H9 (cell line): Measurements from ENCODE around the gene F2R. TPM values are rescaled to one million over a fixed set of nuclear protein-coding genes. Genes with fewer than 3 reads are reported as not detected.

Source experiments
- DNase-seq: peaks from one replicate; pipeline ENCODE4 v3.0.0-alpha.2; 2017
- H2AFZ ChIP-seq: one replicate; pipeline ENCODE4 v1.6.1; 2013; ENCODE audit warnings: mild to moderate bottlenecking, low read length, control low read depth, moderate library complexity
- H2AK5ac ChIP-seq: 2 replicates; pipeline ENCODE4 v1.6.1; 2013; ENCODE audit warnings: low read length, control low read depth, mixed read lengths; ENCODE audit not compliant: insufficient read length
- H2BK120ac ChIP-seq: one replicate; pipeline ENCODE4 v1.6.1; 2013; ENCODE audit warnings: low read depth, mild to moderate bottlenecking, low read length, control low read depth, inconsistent platforms; ENCODE audit not compliant: poor library complexity, severe bottlenecking
- H2BK12ac ChIP-seq: 2 replicates; pipeline ENCODE4 v1.6.1; 2013; ENCODE audit warnings: low read length, control low read depth, mixed read lengths, low read depth; ENCODE audit not compliant: insufficient read length
- H2BK15ac ChIP-seq: 2 replicates; pipeline ENCODE4 v1.6.1; 2013; ENCODE audit warnings: low read depth, low read length, control low read depth
- H2BK20ac ChIP-seq: one replicate; pipeline ENCODE4 v1.6.1; 2013; ENCODE audit warnings: low read depth, mild to moderate bottlenecking, low read length, control low read depth, inconsistent platforms; ENCODE audit not compliant: poor library complexity, severe bottlenecking
- H2BK5ac ChIP-seq: 2 replicates; pipeline ENCODE4 v1.6.1; 2013; ENCODE audit warnings: low read length, control low read depth, mixed read lengths; ENCODE audit not compliant: insufficient read length
- H3K14ac ChIP-seq: 2 replicates; pipeline ENCODE4 v1.6.1; 2013; ENCODE audit warnings: low read length, control low read depth; ENCODE audit not compliant: insufficient read depth
- H3K18ac ChIP-seq: 2 replicates; pipeline ENCODE4 v1.6.1; 2013; ENCODE audit warnings: low read depth, mild to moderate bottlenecking, mixed read lengths, low read length, control low read depth; ENCODE audit not compliant: insufficient read length
- H3K23ac ChIP-seq: 2 replicates; pipeline ENCODE4 v1.6.1; 2013; ENCODE audit warnings: low read length, control low read depth, mixed read lengths, low read depth; ENCODE audit not compliant: insufficient read length
- H3K23me2 ChIP-seq: 2 replicates; pipeline ENCODE4 v1.6.1; 2013; ENCODE audit warnings: low read depth, mild to moderate bottlenecking, mixed read lengths, low read length, control low read depth; ENCODE audit not compliant: insufficient read length, poor library complexity, severe bottlenecking
- H3K27ac ChIP-seq: 2 replicates; pipeline ENCODE4 v1.5.1; 2013; ENCODE audit warnings: low read length, control low read depth, mixed read lengths, low read depth; ENCODE audit not compliant: insufficient read length
- H3K27me3 ChIP-seq: 2 replicates; pipeline ENCODE4 v1.6.1; 2013; ENCODE audit warnings: low read length, control low read depth, inconsistent platforms; ENCODE audit not compliant: insufficient read depth
- H3K4ac ChIP-seq: 2 replicates; pipeline ENCODE4 v1.6.1; 2013; ENCODE audit warnings: low read depth, mild to moderate bottlenecking, control low read depth, inconsistent platforms, low read length, moderate library complexity
- H3K4me1 ChIP-seq: 2 replicates; pipeline ENCODE4 v1.6.1; 2013; ENCODE audit warnings: low read length, control low read depth, inconsistent platforms; ENCODE audit not compliant: insufficient read depth
- H3K4me2 ChIP-seq: 2 replicates; pipeline ENCODE4 v1.6.1; 2013; ENCODE audit warnings: low read length, control low read depth, mixed read lengths; ENCODE audit not compliant: insufficient read length, insufficient read depth
- H3K56ac ChIP-seq: 2 replicates; pipeline ENCODE4 v1.6.1; 2013; ENCODE audit warnings: low read depth, mild to moderate bottlenecking, mixed read lengths, low read length, control low read depth; ENCODE audit not compliant: insufficient read length
- H3K79me1 ChIP-seq: 2 replicates; pipeline ENCODE4 v1.6.1; 2013; ENCODE audit warnings: low read depth, mild to moderate bottlenecking, moderate library complexity, low read length, control low read depth, inconsistent platforms; ENCODE audit not compliant: insufficient read depth, poor library complexity, severe bottlenecking
- H3K79me2 ChIP-seq: 2 replicates; pipeline ENCODE4 v1.6.1; 2013; ENCODE audit warnings: low read length, control low read depth, inconsistent platforms; ENCODE audit not compliant: insufficient read depth
- H3K9ac ChIP-seq: 2 replicates; pipeline ENCODE4 v1.6.1; 2013; ENCODE audit warnings: low read length, control low read depth, mixed read lengths; ENCODE audit not compliant: insufficient read length; ENCODE audit errors: extremely low read depth
- H3K9me3 ChIP-seq: one replicate; pipeline ENCODE4 v1.6.1; 2013; ENCODE audit warnings: low read depth, low read length, inconsistent platforms; ENCODE audit not compliant: control insufficient read depth
- H3T11ph ChIP-seq: one replicate; pipeline ENCODE4 v1.6.1; 2013; ENCODE audit warnings: mild to moderate bottlenecking, low read length, control low read depth, inconsistent platforms
- H4K20me1 ChIP-seq: one replicate; pipeline ENCODE4 v1.6.1; 2013; ENCODE audit not compliant: control insufficient read depth, insufficient read length, insufficient read depth
- H4K5ac ChIP-seq: 2 replicates; pipeline ENCODE4 v1.6.1; 2013; ENCODE audit warnings: low read depth, mild to moderate bottlenecking, mixed read lengths, low read length, control low read depth; ENCODE audit not compliant: insufficient read length
- H4K8ac ChIP-seq: replicated peaks from 2 replicates; pipeline ENCODE4 v1.6.1; 2013; ENCODE audit warnings: low read length, control low read depth, mixed read lengths, low read depth; ENCODE audit not compliant: insufficient read length
- H4K91ac ChIP-seq: 2 replicates; pipeline ENCODE4 v1.6.1; 2013; ENCODE audit warnings: low read depth, mild to moderate bottlenecking, moderate library complexity, mixed read lengths, low read length, control low read depth; ENCODE audit not compliant: insufficient read length
- H3K27ac Mint-ChIP-seq, 3 experiments: 2 replicates in 2 of 3; 3 replicates in 1 of 3; pipeline ENCODE4 v1.8.0; 2020 to 2021; ENCODE audit warnings: mixed read lengths in 3 of 3, mild to moderate bottlenecking in 1 of 3, moderate library complexity in 1 of 3
- H3K27me3 Mint-ChIP-seq: 2 replicates; pipeline ENCODE4 v1.8.0; 2021; ENCODE audit warnings: low read depth, mild to moderate bottlenecking, moderate library complexity, mixed read lengths
- H3K36me3 Mint-ChIP-seq, 3 experiments: 2 replicates in 2 of 3; 3 replicates in 1 of 3; pipeline ENCODE4 v1.8.0; 2020 to 2021; ENCODE audit warnings: low read depth in 3 of 3, mixed read lengths in 3 of 3; ENCODE audit not compliant: insufficient read depth in 1 of 3
- H3K4me1 Mint-ChIP-seq, 2 experiments: 2 replicates each; pipeline ENCODE4 v1.8.0; 2020; ENCODE audit warnings: mixed read lengths in 2 of 2
- H3K4me3 Mint-ChIP-seq, 2 experiments: 2 replicates in 1 of 2; 3 replicates in 1 of 2; pipeline ENCODE4 v1.8.0; 2020 to 2021; ENCODE audit warnings: mild to moderate bottlenecking in 2 of 2, mixed read lengths in 2 of 2, moderate library complexity in 1 of 2
- H3K9me3 Mint-ChIP-seq, 2 experiments: 2 replicates in 1 of 2; 3 replicates in 1 of 2; pipeline ENCODE4 v1.8.0; 2020; ENCODE audit warnings: mild to moderate bottlenecking in 2 of 2, mixed read lengths in 2 of 2, moderate library complexity in 1 of 2
- CTCF ChIP-seq: fragments of 200-600 bp; sonication (generic); conservative IDR thresholded peaks from 3 replicates; pipeline ENCODE4 v1.8.0; 2021; ENCODE audit warnings: antibody characterized with exemption, mild to moderate bottlenecking
- WGBS: extraction: QIAGEN DNeasy Blood & Tissue Kit; methylation state at CpG from one replicate; pipeline ENCODE4 v1.1.7; 2013; ENCODE audit warnings: missing lambda C conversion rate, low lambda C conversion rate, mixed read lengths; ENCODE audit not compliant: insufficient read length; ENCODE audit errors: extremely low coverage; 5-methylcytosine and 5-hydroxymethylcytosine counted together
- total RNA-seq: library from RNA; stranded (reverse); gene quantifications from 2 replicates; pipeline ENCODE4 v1.2.1, GENCODE V29; 2021

Gene F2R
- total RNA-seq, 1 experiment from 2014 or later, result 14.8 TPM

- 100% methylated on average over 1 of the region's 2 CpGs for WGBS
- Mint-ChIP-seq H3K36me3 (peaks cover 0 to 8% (median 8%) of the 10 kb centered on the region in 3 experiments; a peak in 6 of 7 replicates), H3K27ac (no peak overlapping the region), H3K9me3 (no peaks in the 10 kb centered on the region), H3K27me3 (no peaks in the 10 kb centered on the region; the same call in 1 of the 2 replicates), H3K4me1 (no peaks in the 10 kb centered on the region), H3K4me3 (no peak overlapping the region)
- H3K18ac ChIP-seq, result no peak overlapping the region
- no peak overlapping the region for H3K4ac ChIP-seq
- H2AK5ac ChIP-seq, result no peak overlapping the region
- no peak overlapping the region for H4K91ac ChIP-seq
- no peak overlapping the region for H2AFZ ChIP-seq
- H3K23ac ChIP-seq, result no peak overlapping the region
- no peak overlapping the region for H3T11ph ChIP-seq
- no peaks in the 10 kb centered on the region for H4K20me1 ChIP-seq
- no peak overlapping the region for H2BK20ac ChIP-seq
- H3K79me2 ChIP-seq, result no peaks in the 10 kb centered on the region
- no peaks in the 10 kb centered on the region for H3K9me3 ChIP-seq
- no peak overlapping the region for H3K14ac ChIP-seq
- no peak for TF ChIP-seq CTCF
- H3K4me1 ChIP-seq, result no peaks in the 10 kb centered on the region
- H3K4me2 ChIP-seq, result no peak overlapping the region
- no peak overlapping the region for H4K8ac ChIP-seq
- H2BK12ac ChIP-seq, result no peak overlapping the region
- no peak overlapping the region for H4K5ac ChIP-seq
- H2BK15ac ChIP-seq, result no peak overlapping the region
- H2BK5ac ChIP-seq, result no peak overlapping the region
- DNase-seq, result no peak
- no peak overlapping the region for H3K9ac ChIP-seq
- H3K23me2 ChIP-seq, result no peaks in the 10 kb centered on the region
- no peak overlapping the region for H3K27ac ChIP-seq
- H3K79me1 ChIP-seq, result no peaks in the 10 kb centered on the region
- H3K56ac ChIP-seq, result no peak overlapping the region
- H2BK120ac ChIP-seq, result no peak overlapping the region
- H3K27me3 ChIP-seq, result no peaks in the 10 kb centered on the region
Measured at GRCh38 chr5:76672242-76672641, 43.7 kb upstream of the F2R start.
